HS-27A (cell line): ENCODE results near the gene MGRN1.
"Not testable (repeated sequence)": the region's sequence is repeated elsewhere in the genome, so short reads cannot be mapped to it uniquely, and the experiment has no call there.

Experiments
- DNase-seq: peaks from one replicate; pipeline ENCODE4 v3.0.0-alpha.2; 2012; ENCODE audit warnings: low read depth, missing footprints

MGRN1 gene

DNA sequence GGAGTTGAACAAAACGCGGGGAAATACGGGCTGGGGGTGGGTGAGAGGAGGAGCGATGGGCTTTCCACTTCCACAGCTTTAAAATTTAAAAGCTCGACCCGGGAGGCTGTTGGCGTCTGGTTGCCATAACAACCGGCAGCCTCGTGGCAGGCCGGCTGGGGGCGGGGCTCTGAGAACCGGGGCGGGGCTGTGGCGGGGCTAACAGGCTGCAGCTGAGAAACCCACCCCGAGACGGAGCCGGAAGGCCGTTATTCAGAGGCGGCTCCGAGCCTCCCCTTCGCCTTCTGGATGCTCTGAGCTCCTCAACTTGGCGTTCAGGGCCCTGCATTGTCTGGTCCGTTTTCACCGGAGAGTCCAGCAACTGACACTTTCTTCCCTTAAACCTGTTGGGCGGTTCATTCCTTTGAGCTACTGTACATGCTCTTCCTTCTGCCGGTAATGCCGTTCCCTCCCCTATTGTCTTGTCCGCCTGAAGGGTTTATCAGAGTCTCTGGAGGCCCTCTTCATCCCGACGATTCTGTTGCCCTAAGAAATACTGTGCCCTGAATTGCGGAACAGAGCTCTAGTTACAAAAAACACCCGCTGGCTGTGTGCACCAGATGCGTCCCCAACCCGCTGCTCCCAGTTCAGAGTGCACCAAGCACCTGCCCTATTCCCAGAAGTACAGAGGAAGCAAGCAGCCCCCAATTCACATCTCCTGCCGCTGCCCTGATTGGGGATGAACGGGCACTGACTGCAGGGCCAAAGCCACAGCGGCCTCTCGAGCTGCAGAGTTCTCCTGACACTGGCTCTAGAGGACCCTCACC, 110.3 kb downstream of the MGRN1 start:
- peak; percentile 38 for DNase-seq

DNA sequence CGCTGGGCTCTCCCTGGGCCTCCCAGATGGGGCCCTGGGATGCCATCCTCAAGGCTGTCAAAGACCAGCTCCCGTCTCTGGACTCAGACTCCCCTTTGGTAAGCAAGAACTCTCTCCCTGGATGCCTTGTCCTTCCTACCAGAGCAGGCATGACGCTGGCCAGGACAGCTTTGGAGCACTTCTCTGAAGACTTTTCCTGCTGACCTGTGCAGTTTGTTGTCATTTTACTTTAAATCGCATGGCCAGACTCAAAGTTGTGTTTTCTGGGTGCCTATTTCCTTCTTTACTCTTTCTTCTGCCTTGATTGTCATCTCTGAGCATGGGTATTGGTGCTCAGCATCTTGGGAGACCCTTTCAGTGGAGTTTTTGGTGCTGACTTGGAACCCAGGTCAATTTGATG, 111.9 kb downstream of the MGRN1 start:
- DNase-seq, result no peak

DNA sequence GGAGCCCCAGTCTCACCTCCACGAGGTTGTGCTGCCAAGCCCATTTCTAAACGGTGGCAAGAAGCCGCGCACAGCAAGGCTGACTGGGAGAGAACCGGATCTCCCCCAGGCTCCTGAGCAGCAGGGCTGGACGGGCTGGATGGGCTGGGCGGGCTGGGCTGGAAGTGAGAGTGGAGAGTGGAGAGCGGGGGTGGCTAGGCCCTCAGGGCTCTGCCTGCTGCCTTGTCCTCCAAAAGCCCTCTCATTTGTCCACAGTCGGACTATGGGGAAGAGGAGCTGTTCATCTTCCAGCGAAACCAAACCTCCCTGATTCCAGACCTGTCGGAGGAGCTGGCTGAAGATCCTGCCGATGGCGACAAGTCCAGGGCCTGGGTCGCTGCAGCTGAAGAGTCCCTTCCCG, 112.9 kb downstream of the MGRN1 start:
- no peak for DNase-seq

DNA sequence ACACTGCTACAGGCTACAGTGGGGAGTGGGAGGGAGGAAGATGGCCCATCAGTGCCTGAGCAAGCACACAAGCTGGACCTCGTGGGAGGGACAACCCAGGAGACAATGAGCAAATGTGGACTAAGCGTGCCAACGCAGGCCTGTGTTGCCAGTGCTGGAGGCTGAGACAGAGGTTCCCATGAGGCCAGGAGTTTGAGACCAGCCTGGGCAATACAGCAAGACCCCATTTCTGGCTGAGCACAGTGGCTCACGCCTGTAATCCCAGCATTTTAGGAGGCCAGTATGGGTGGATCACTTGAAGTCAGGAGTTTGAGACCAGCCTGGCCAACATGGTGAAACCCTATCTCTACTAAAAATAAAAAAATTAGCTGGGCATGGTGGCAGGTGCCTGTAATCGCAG, 113.7 kb downstream of the MGRN1 start:
- DNase-seq, result not testable (repeated sequence)
